Stimulated activated memory B cell treated with anti-CD40 and anti-IgM and Interleukin-4, amounts not matched to agents 10 μg/mL and 1 μg/mL and 100 μg/mL, for 72 hours (primary cell): Measurements from ENCODE around the gene ADIPOR2.

Experiments used
- ATAC-seq: fragments of 150-1000 bp; cut with Tn5 transposase; 2 replicates; pipeline ENCODE4 v1.10.0; 2021
- H3K27ac Mint-ChIP-seq: one replicate; pipeline ENCODE4 v1.8.0; 2022; ENCODE audit warnings: mild to moderate bottlenecking, mixed read lengths
- H3K27me3 Mint-ChIP-seq: one replicate; pipeline ENCODE4 v1.8.0; 2022; ENCODE audit warnings: mixed read lengths
- H3K36me3 Mint-ChIP-seq: one replicate; pipeline ENCODE4 v1.8.0; 2022; ENCODE audit warnings: mixed read lengths
- H3K4me1 Mint-ChIP-seq: one replicate; pipeline ENCODE4 v1.8.0; 2022; ENCODE audit warnings: mixed read lengths
- H3K4me3 Mint-ChIP-seq: one replicate; pipeline ENCODE4 v1.8.0; 2022; ENCODE audit warnings: mild to moderate bottlenecking, moderate library complexity, mixed read lengths
- H3K9me3 Mint-ChIP-seq: one replicate; pipeline ENCODE4 v1.8.0; 2022; ENCODE audit warnings: mixed read lengths

ADIPOR2 gene

GRCh38 chr12:1825382-1826102, 134.7 kb downstream of the ADIPOR2 start:
- Mint-ChIP-seq H3K36me3 (no peaks in the 10 kb centered on the region), H3K4me1 (peaks cover 14% of the 10 kb centered on the region), H3K27me3 (peaks cover 82% of the 10 kb centered on the region), H3K27ac (no peak overlapping the region), H3K4me3 (no peak overlapping the region), H3K9me3 (no peaks in the 10 kb centered on the region)
- ATAC-seq: no peak

- no peaks in the 10 kb centered on the region for H3K9me3 Mint-ChIP-seq
- peaks cover 13% of the 10 kb centered on the region for H3K4me1 Mint-ChIP-seq
- no peaks in the 10 kb centered on the region for H3K36me3 Mint-ChIP-seq
- ATAC-seq: no peak
- H3K4me3 Mint-ChIP-seq: no peak overlapping the region
- peaks cover 82% of the 10 kb centered on the region for H3K27me3 Mint-ChIP-seq
- no peak overlapping the region for H3K27ac Mint-ChIP-seq
Measured at GRCh38 chr12:1826401-1826800, 135.5 kb downstream of the ADIPOR2 start.

DNA sequence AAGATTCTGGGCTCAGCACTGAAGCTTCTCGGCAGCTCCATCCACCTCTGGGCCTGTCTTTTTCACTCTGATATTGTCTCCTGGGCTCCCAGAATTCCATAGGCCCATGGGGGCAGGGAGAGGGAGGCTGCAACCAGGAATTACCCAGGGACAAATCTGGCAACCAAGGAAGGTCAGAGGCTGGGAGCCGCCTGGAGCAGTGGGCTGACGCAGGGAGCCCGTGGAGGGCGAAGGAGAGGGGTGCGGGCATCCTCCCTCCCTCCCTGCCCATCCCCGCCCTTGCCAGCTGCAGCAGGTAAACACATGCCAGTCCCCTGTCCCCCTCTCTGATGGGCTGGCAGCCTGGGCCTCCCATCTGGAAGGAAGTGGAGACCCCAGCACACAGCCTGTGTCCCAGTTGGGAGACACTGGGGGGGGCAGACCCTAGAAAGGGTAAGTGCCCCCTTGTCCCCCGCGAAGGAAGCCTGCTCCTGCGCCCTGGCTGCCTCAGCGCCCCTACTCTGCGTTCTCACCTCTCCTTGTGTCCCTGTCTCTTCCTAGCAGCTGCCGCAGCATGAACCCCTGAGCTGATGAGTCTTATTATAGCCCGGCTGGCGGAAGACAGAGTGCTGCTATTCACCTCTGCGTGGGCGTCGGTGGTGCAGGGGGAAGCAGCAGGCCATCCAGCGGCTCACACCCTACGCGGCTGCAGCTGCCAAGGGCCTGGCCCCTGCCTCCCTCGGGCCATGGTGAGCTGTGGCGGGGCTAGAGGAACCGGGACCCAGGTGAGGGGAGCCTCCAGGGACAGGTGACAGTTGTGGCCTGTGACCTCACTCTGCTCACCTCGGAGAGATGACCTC, 136.2 kb downstream of the ADIPOR2 start:
- no peak overlapping the region for H3K4me3 Mint-ChIP-seq
- peaks cover 82% of the 10 kb centered on the region for H3K27me3 Mint-ChIP-seq
- peaks cover 13% of the 10 kb centered on the region for H3K4me1 Mint-ChIP-seq
- H3K36me3 Mint-ChIP-seq: no peaks in the 10 kb centered on the region
- no peak overlapping the region for H3K27ac Mint-ChIP-seq
- H3K9me3 Mint-ChIP-seq: no peaks in the 10 kb centered on the region
- ATAC-seq: no peak

GRCh38 chr12:1827826-1828805, 137.2 kb downstream of the ADIPOR2 start:
- Mint-ChIP-seq H3K36me3 (no peaks in the 10 kb centered on the region), H3K27ac (no peak overlapping the region), H3K4me3 (no peak overlapping the region), H3K27me3 (peaks cover 79% of the 10 kb centered on the region), H3K4me1 (peaks cover 13% of the 10 kb centered on the region), H3K9me3 (no peaks in the 10 kb centered on the region)
- ATAC-seq: no peak

GRCh38 chr12:1828856-1829255, 138.0 kb downstream of the ADIPOR2 start:
- ATAC-seq: no peak
- Mint-ChIP-seq H3K4me1 (peaks cover 13% of the 10 kb centered on the region), H3K27me3 (peaks cover 82% of the 10 kb centered on the region), H3K36me3 (no peaks in the 10 kb centered on the region), H3K4me3 (no peak overlapping the region), H3K9me3 (no peaks in the 10 kb centered on the region), H3K27ac (no peak overlapping the region)

GRCh38 chr12:1829306-1829900, 138.5 kb downstream of the ADIPOR2 start:
- Mint-ChIP-seq H3K4me3 (no peak overlapping the region), H3K4me1 (peaks cover 13% of the 10 kb centered on the region), H3K36me3 (no peaks in the 10 kb centered on the region), H3K27me3 (peaks cover 87% of the 10 kb centered on the region), H3K27ac (no peak overlapping the region), H3K9me3 (no peaks in the 10 kb centered on the region)
- ATAC-seq: no peak

- Mint-ChIP-seq H3K4me1 (peaks cover 13% of the 10 kb centered on the region), H3K27ac (no peak overlapping the region), H3K9me3 (no peaks in the 10 kb centered on the region), H3K4me3 (no peak overlapping the region), H3K27me3 (peaks cover 90% of the 10 kb centered on the region), H3K36me3 (no peaks in the 10 kb centered on the region)
- no peak for ATAC-seq
Measured at GRCh38 chr12:1830401-1830845, 139.6 kb downstream of the ADIPOR2 start.

DNA sequence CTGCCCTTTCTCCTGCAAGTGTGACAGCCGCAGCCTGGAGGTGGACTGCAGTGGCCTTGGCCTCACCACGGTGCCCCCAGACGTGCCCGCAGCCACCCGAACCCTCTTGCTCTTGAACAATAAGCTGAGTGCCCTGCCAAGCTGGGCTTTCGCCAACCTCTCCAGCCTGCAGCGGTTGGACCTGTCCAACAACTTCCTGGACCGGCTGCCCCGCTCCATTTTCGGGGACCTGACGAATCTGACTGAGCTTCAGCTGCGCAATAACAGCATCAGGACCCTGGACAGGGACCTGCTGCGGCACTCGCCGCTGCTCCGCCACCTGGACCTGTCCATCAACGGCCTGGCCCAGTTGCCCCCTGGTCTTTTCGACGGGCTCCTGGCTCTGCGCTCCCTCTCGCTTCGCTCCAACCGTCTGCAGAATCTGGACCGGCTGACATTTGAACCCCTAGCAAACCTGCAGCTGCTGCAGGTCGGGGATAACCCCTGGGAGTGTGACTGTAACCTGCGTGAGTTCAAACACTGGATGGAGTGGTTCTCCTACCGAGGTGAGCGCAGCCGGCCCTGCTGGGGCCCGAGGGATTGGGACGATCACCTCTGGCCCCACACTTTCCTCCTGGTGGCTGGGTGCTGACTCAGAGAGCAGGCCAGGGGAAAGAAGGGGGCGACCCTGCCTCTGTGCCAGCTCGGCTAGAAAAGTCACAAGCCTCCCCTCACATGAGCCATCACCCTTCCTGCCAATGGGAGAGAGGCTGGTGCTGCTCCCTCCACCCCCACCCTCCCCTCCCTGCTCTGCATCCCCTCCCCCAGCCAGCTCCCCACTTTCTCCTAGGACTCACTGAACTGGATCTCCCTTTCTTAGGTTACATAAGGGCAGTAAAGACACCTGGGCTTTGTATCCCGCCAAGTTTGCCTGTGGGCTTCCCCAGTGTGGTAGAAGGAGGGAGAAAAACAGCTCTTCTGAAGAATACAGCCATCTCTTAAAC, 140.4 kb downstream of the ADIPOR2 start:
- no peak for ATAC-seq
- H3K9me3 Mint-ChIP-seq: no peaks in the 10 kb centered on the region
- peaks cover 13% of the 10 kb centered on the region for H3K4me1 Mint-ChIP-seq
- H3K27ac Mint-ChIP-seq: no peak overlapping the region
- no peak overlapping the region for H3K4me3 Mint-ChIP-seq
- peaks cover 90% of the 10 kb centered on the region for H3K27me3 Mint-ChIP-seq
- H3K36me3 Mint-ChIP-seq: no peaks in the 10 kb centered on the region

- H3K36me3 Mint-ChIP-seq: no peaks in the 10 kb centered on the region
- no peak for ATAC-seq
- no peaks in the 10 kb centered on the region for H3K9me3 Mint-ChIP-seq
- H3K27ac Mint-ChIP-seq: no peak overlapping the region
- peaks cover 85% of the 10 kb centered on the region for H3K27me3 Mint-ChIP-seq
- H3K4me3 Mint-ChIP-seq: no peak overlapping the region
- H3K4me1 Mint-ChIP-seq: peaks cover 7% of the 10 kb centered on the region
Measured at GRCh38 chr12:1832801-1833595, 142.1 kb downstream of the ADIPOR2 start.

GRCh38 chr12:1833596-1834028, 142.7 kb downstream of the ADIPOR2 start:
- no peak overlapping the region for H3K4me3 Mint-ChIP-seq
- no peak overlapping the region for H3K27ac Mint-ChIP-seq
- H3K27me3 Mint-ChIP-seq: peaks cover 85% of the 10 kb centered on the region
- H3K4me1 Mint-ChIP-seq: peaks cover 7% of the 10 kb centered on the region
- no peaks in the 10 kb centered on the region for H3K36me3 Mint-ChIP-seq
- H3K9me3 Mint-ChIP-seq: no peaks in the 10 kb centered on the region
- no peak for ATAC-seq

GRCh38 chr12:1834186-1834925, 143.5 kb downstream of the ADIPOR2 start:
- ATAC-seq: no peak
- H3K27me3 Mint-ChIP-seq: peaks cover 85% of the 10 kb centered on the region
- H3K9me3 Mint-ChIP-seq: no peaks in the 10 kb centered on the region
- no peak overlapping the region for H3K27ac Mint-ChIP-seq
- H3K36me3 Mint-ChIP-seq: no peaks in the 10 kb centered on the region
- H3K4me3 Mint-ChIP-seq: no peak overlapping the region
- H3K4me1 Mint-ChIP-seq: peaks cover 7% of the 10 kb centered on the region

DNA sequence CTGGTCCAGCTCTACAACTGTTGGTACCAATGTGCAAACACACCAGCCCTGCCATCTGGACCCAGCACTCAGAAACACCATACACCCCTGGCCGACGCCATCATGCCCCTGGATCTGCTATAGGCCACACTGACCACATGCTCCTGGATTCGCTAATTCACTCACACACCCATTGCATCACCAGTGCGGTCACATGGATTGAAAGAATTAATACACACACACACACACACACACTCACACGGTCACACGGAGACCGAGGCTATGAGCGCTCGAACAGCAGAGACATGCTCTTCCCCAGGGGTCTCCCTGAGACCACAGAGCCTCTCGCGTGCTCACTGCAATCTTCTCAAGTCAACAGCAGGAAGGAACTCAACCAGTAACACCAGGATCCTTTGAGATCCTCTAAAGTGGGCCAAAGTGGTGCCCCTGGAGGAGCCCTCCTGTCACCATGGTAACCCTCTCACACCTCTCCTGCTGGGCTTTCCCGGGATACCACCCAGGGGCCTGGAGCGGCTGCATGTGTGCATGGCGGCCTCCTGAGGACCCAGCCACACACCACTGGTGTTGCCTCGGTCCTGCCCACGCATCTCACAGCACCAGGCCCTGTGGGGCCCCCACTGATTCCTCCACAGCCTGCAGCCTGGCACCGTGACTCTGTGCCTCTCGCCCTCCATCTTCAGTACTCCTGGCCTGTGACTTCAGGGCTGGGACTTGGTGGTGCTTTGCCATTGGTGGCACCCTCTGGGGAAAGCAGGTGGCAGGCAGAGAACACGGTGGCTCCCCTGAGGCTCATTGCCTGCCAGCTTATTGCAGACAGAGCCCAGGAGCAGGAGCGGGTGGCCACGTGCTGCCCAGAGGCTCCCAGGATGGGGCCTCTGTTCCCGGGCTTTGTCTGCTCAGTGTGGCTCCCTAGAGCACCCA, 144.6 kb downstream of the ADIPOR2 start:
- no peak for ATAC-seq
- Mint-ChIP-seq H3K27me3 (peaks cover 77% of the 10 kb centered on the region), H3K27ac (no peak overlapping the region), H3K9me3 (no peaks in the 10 kb centered on the region), H3K36me3 (no peaks in the 10 kb centered on the region), H3K4me1 (peaks cover 9% of the 10 kb centered on the region), H3K4me3 (no peak overlapping the region)
